GM18858 (cell line): ENCODE results near the gene GJA5.
"Not testable (repeated sequence)": the region's sequence is repeated elsewhere in the genome, so short reads cannot be mapped to it uniquely, and the experiment has no call there.

Experiments
- ATAC-seq: cut with Tn5 transposase; IDR thresholded peaks from one replicate; pipeline ENCODE4 v1.9.1; 2021; ENCODE audit not compliant: unreplicated experiment

Gene GJA5

DNA sequence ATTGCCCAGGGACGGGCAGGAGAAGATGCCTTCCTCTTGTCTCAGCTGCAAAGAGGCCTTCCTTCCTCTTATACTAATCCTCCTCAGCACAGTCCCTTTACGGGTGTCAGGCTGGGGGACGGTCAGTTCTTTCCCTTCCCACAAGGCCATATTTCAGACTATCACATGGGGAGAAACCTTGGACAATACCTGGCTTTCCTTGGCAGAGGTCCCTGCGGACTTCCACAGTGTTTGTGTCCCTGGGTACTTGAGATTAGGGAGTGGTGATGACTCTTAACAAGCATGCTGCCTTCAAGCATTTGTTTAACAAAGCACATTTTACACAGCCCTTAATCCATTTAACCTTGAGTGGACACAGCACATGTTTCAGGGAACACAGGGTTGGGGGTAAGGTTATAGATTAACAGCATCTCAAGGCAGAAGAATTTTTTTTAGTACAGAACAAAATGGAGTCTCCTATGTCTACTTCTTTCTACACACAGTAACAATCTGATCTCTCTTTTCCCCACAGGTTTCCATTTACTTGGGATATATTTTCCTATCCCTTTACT, 26.0 kb downstream of the GJA5 start:
- ATAC-seq = not testable (repeated sequence)

DNA sequence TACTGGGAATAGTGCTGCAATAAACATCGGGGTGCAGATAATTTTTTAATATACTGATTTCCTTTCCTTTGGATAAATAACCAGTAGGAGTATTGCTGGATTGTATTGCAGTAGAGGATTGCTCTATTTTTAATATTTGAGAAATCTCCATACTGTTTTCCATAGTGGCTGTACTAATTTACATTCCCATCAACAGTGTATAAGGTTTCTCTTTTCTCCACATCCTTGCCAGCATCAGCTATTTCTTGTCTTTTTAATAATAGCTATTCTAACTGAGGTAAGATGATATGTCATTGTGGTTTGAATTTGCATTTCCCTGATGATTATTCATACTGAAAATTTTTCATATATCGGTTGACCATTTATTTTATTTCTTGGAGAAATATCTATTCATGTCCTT, 31.1 kb downstream of the GJA5 start:
- ATAC-seq = no peak

DNA sequence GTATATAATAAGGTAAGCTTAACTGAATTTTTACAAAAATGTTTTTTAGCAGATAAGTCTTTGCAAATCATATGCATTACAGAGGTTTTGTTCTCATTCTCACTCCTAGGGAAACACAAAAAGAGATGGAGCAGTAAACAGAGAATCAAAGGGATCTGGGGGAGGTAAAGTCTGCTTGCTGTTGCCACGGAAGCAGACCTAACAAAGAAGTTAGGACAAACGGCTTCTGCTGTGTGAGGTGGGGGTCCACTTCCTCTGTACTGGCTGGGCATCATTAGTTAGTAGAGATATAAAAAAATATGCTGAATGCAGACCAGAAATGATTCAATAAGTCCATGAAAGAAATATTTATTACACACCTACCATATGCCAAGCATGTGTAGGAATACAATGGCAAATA, 34.2 kb downstream of the GJA5 start:
- no peak for ATAC-seq

DNA sequence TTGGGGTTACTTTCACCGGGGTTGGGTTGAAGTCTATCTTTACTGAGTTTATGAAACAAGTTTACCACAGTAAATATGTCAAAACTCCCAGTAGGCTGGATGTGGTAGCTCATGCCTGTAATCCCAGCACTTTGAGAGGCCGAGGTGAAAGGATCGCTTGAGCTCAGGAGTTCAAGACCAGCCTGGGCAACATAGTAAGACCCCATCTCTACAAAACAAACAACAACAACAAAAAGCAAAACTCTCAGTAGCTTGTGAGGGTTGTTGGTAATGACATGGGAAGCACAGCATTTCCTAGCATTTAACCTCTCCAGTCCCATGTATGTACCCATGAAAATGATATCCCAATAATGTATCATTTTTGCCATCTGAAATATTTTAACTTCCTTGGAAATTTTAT, 34.7 kb downstream of the GJA5 start:
- no peak for ATAC-seq

DNA sequence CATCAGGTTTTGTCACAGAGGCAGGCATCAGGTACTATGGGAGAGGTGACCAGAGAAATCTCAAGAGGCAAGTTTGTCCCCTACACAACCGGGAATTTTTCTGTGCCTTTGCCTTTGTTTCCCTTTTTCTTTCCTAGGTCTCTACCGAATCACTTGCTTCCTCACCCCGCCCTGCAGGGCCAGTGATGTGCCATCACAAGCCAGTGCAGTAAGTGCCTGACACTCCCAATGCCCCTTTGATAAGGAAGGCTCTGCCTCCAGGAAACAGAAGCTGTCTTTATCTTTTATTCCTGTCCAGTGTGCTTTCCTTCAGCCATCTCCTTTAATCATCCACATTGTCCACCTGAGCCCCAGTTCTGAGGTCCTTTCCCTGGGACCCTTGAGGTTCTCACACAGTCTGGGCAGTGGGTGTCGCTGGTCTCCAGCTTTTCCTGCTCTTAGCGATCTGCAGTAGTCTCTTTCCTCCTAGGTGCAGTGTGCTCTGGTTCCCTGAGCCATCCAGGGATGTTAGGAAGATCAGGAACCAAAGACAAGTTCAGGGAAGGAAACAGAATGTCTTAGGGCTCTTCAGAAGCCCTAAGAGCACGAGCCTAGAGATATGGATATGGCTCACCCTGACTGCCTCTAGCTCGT, 36.6 kb downstream of the GJA5 start:
- ATAC-seq = no peak

DNA sequence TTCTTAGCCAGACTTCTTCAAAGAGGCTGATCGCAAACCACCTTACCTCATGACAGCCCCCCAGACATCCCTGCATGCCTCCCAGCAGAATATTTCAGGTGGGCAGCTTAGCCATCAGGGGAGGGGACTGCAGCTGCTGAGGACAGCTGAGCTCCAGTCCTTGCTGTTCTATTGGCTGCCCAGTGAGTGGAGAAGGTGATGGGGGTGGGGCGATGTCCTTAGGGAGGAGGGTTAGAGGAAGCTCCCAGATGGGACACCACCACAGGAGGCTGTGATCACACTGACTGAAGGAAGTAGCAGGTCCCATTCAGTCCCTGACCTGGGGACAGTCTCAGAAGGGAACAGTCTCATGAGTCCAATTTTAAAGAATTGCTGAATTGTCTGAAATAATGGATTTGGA, 38.3 kb downstream of the GJA5 start:
- ATAC-seq = no peak

DNA sequence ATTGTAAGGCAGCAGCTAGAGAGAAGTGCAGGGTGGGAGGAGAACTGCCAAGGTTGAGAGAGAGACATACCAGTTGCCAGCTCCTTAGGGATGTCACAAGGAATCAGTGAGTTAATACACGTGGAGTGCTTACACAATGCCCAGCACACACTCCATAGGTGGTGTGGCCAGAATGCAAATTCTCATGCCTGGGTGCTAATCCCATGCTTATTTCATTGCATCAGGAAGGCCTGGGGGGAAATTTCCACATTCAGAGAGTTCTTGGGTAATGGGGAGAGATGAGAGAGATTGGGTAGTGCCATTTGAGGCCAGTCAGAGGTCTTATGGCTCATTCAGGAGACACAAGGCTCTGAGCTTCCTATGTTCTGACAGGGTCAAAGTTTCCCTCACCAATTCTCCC, 38.7 kb downstream of the GJA5 start:
- ATAC-seq = no peak

DNA sequence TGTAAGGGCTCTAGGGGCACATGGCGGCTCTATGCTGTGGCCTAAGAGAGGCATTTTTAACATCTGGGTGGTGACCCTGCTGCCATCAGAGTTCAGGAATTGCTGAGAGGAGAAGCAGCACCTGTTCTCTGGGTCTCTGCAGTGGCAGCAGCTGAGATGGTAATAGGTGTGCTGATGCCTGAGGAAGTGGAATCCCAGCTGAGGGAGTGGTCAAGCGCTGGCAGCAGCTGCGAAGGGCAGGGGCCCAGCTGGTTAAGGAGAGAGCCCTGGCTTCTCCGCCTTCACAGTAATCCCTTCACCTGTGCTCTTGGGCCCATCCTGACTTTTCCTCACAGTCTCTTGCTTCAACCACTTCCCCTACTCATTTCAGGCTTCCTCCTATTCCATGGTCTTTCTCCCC, 39.8 kb downstream of the GJA5 start:
- no peak for ATAC-seq

DNA sequence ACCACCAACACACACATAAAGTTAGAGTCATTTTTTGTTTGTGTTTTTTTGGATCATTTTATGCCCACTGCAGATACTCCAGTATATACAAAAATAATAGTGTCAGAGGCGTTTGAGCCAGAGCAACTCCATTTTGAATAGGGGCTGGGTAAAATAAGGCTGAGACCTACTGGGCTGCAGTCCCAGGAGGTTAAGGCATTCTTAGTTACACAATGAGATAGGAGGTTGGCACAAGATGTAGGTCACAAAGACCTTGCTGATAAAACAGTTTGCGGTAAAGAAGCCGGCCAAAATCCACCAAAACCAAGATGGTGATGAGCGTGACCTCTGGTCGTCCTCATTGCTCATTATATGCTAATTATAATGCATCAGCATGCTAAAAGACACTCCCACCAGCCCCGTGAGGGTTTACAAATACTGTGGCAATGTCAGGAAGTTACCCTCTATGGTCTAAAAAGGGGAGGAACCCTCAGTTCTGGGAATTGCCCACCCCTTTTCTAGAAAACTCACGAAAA, 40.6 kb downstream of the GJA5 start:
- ATAC-seq = no peak

DNA sequence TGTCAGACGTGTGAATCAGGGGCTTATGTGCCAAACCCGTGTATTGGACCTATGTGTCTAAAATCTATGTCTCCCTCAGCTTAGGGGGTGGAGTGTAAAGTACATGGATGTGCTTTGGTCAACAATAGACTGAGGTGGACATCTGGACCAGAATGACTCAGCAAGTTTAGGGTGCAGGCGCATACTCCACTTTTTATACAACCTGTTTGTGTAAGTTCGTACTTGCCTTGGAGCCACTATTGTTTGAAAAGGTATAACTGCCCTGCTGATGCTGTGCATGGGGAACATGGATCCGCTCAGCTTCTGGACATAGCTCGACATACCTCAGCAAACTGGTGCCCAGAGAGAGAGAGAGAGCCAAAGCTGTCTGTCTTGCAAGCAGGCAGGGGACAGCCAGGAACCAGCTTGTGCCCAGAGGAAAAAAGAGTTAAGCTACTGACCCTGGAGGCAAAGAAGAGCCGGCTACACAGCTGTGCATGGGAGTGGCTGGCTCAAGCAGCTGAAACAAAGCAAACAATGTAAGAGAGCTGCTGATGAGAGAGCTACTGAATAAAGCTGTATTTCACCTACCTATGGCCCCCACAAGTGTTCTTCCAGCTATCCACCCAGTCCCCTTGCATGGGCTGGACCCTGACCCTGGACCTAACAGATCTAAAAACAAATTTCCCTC, 41.2 kb downstream of the GJA5 start:
- no peak for ATAC-seq

DNA sequence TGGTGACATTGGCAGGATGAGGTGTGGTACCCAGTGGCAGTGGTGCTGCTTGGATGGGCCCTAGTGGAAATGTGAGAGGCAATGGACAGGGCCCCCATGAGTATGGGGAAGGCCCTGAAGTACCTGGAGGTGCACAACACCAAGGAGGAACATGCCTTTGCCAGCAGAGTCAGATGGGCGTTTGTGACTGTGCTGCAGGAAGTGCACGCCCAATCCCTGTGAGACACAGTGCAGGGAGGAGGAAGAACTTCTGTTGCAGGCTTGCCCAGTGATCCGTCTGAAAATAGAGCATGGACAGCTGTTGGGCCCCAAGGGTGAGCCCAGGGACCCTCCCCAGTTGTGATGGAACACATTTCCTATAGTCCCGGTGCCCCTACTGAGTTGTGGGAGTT, 42.7 kb downstream of the GJA5 start:
- ATAC-seq = no peak

DNA sequence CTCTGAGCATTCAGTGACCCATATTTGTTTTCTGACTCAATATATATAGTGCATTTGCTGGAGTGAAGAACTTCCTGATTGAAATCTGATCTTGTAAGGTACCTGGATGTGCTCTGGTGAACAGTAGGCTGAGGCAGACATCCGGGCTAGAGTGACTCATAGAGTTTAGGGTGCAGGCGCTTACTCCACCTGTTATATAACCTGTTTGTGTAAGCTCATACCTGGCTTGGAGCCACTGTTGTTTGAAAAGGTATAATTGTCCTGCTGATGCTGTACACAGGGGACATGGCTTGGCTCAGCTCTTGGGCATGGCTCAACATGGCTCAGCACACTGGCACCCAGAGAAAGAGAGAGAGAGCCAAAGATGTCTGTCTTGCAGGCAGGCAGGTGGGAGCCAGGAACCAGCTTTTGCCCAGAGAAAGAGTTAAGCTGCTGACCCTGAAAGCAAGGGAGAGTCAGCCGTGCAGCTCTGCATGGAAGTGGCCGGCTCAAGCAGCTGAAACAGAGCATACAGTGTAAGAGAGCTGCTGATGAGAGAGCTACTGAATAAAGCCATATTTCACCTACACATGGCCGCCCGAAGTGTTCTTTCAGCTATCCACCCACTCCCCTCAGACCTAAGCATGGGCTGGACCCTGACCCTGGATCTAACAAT, 43.2 kb downstream of the GJA5 start:
- no peak for ATAC-seq

DNA sequence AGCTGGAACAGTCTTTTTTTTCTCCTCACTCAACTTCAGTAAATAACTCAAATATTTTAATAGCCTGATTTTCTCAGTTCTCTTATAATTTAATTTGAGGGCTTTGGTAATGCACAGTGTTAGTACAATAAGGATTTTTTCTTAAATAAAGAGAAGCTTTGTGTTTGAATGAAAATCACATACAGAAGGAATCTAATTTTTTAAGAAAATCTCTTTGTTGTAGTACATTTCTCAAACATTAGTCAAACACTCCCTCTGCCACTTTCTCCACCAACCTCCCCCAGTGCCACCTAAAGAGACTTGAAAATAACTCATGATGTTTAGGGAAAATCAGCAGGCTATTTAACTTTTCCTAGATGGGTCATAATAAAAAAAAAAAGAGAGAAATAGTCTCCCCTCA, 47.8 kb downstream of the GJA5 start:
- no peak for ATAC-seq
